CD14-positive monocyte (primary cell): Measurements from ENCODE around the gene AGBL2. TPM values are rescaled to one million over a fixed set of nuclear protein-coding genes. Genes with fewer than 3 reads are reported as not detected.

ENCODE experiments used
- DNase-seq, 3 donors: peaks; one replicate each; pipeline ENCODE4 v3.0.0-alpha.2; 2011 to 2022
- H2AFZ ChIP-seq: 2 replicates; pipeline ENCODE4 v1.6.0; 2012; ENCODE audit warnings: mild to moderate bottlenecking, low read depth, low read length, inconsistent platforms; ENCODE audit not compliant: insufficient read depth, poor library complexity, severe bottlenecking
- H3K27ac ChIP-seq, 2 donors: 1 replicate in 1 of 2; 2 replicates in 1 of 2; pipeline ENCODE4 v1.5.1; 2012 to 2013; ENCODE audit warnings: low read length in 2 of 2, control low read depth in 1 of 2, inconsistent platforms in 1 of 2, low read depth in 1 of 2, mild to moderate bottlenecking in 1 of 2
- H3K27me3 ChIP-seq, 2 donors: one replicate each; pipeline versions ENCODE4 v1.6.0 to v1.6.1; 2011 to 2013; ENCODE audit warnings: low read length in 2 of 2; ENCODE audit not compliant: control insufficient read depth in 2 of 2, insufficient read depth in 2 of 2
- H3K36me3 ChIP-seq, 2 donors: replicated peaks in 1 of 2; 1 replicate in 1 of 2; 2 replicates in 1 of 2; pipeline versions ENCODE4 v1.5.1 to v1.6.1; 2012 to 2013; ENCODE audit warnings: low read length in 2 of 2, control low read depth in 1 of 2, inconsistent platforms in 1 of 2, mild to moderate bottlenecking in 1 of 2; ENCODE audit not compliant: insufficient read depth in 2 of 2, control insufficient read depth in 1 of 2
- H3K4me1 ChIP-seq, 2 donors: 1 replicate in 1 of 2; 2 replicates in 1 of 2; pipeline versions ENCODE4 v1.5.1 to v1.6.1; 2012 to 2013; ENCODE audit warnings: low read length in 2 of 2, control low read depth in 1 of 2, inconsistent platforms in 1 of 2, mild to moderate bottlenecking in 1 of 2, moderate library complexity in 1 of 2; ENCODE audit not compliant: insufficient read depth in 2 of 2, control insufficient read depth in 1 of 2
- H3K4me2 ChIP-seq: replicated peaks from 2 replicates; pipeline ENCODE3; 2012; ENCODE audit warnings: low read length, moderate library complexity, mild to moderate bottlenecking; ENCODE audit not compliant: poor library complexity, severe bottlenecking; ENCODE audit errors: extremely low read depth
- H3K4me3 ChIP-seq, 3 experiments: fragments of 200-600 bp in 1 of 3; sonication (generic) in 1 of 3; replicated peaks in 1 of 3; 1 replicate in 2 of 3; 2 replicates in 1 of 3; pipeline ENCODE4 v1.5.1; 2011 to 2013; ENCODE audit warnings: low read length in 3 of 3, mild to moderate bottlenecking in 3 of 3, control low read depth in 2 of 3, low read depth in 2 of 3, inconsistent platforms in 1 of 3, moderate library complexity in 1 of 3
- H3K79me2 ChIP-seq: 2 replicates; pipeline ENCODE4 v1.6.0; 2012; ENCODE audit warnings: mild to moderate bottlenecking, control low read depth, inconsistent platforms, low read length, moderate library complexity; ENCODE audit not compliant: insufficient read depth
- H3K9ac ChIP-seq: 2 replicates; pipeline ENCODE4 v1.6.0; 2017; ENCODE audit warnings: low read length, mild to moderate bottlenecking; ENCODE audit not compliant: insufficient read depth, poor library complexity, severe bottlenecking
- H3K9me3 ChIP-seq, 2 donors: replicated peaks in 1 of 2; 1 replicate in 1 of 2; 2 replicates in 1 of 2; pipeline versions ENCODE4 v1.5.1 to v1.6.1; 2012 to 2013; ENCODE audit warnings: low read length in 2 of 2, control low read depth in 1 of 2; ENCODE audit not compliant: control insufficient read depth in 1 of 2, insufficient read depth in 1 of 2
- H4K20me1 ChIP-seq: 2 replicates; pipeline ENCODE4 v1.6.0; 2012; ENCODE audit warnings: mild to moderate bottlenecking, low read length, control low read depth, moderate library complexity; ENCODE audit not compliant: insufficient read depth
- H3K27ac Mint-ChIP-seq, 7 donors: one replicate each; pipeline ENCODE4 v1.8.0; 2020; ENCODE audit warnings: mild to moderate bottlenecking in 7 of 7, mixed read lengths in 7 of 7, moderate library complexity in 6 of 7, inconsistent platforms in 2 of 7
- H3K27me3 Mint-ChIP-seq, 3 donors: one replicate each; pipeline ENCODE4 v1.8.0; 2021 to 2022; ENCODE audit warnings: low read depth in 3 of 3, mild to moderate bottlenecking in 3 of 3, mixed read lengths in 3 of 3, moderate library complexity in 3 of 3, inconsistent platforms in 1 of 3
- H3K36me3 Mint-ChIP-seq, 2 donors: one replicate each; pipeline ENCODE4 v1.8.0; 2020; ENCODE audit warnings: mixed read lengths in 2 of 2, inconsistent platforms in 1 of 2, mild to moderate bottlenecking in 1 of 2
- H3K4me1 Mint-ChIP-seq: one replicate; pipeline ENCODE4 v1.8.0; 2020; ENCODE audit warnings: mild to moderate bottlenecking, mixed read lengths
- H3K4me3 Mint-ChIP-seq, 2 donors: one replicate each; pipeline ENCODE4 v1.8.0; 2020; ENCODE audit warnings: mild to moderate bottlenecking in 2 of 2, mixed read lengths in 2 of 2, moderate library complexity in 1 of 2
- H3K9me3 Mint-ChIP-seq, 7 donors: one replicate each; pipeline ENCODE4 v1.8.0; 2020 to 2022; ENCODE audit warnings: mixed read lengths in 7 of 7, mild to moderate bottlenecking in 6 of 7, moderate library complexity in 6 of 7, inconsistent platforms in 2 of 7
- CTCF ChIP-seq: fragments of 200-600 bp; IDR thresholded peaks from one replicate; pipeline ENCODE4 v1.8.0; 2022; ENCODE audit warnings: antibody characterized with exemption, mild to moderate bottlenecking
- WGBS: methylation state at CpG from one replicate; pipeline ENCODE4 v1.1.5; 2013; ENCODE audit warnings: missing lambda C conversion rate; ENCODE audit not compliant: insufficient coverage; 5-methylcytosine and 5-hydroxymethylcytosine counted together
- intact Hi-C, 2 donors: fragments of 100-400 bp; cut with micrococcal nuclease; formaldehyde crosslinking; loops; one replicate each; pipeline versions ENCODE4 v1.15.0 to v1.15.1; 2023
- polyA plus RNA-seq, 3 donors: library from polyadenylated mRNA; depleted of rRNA in 1 of 3; unstranded in 2 of 3; stranded (reverse) in 1 of 3; fragments of 300-500 nt in 2 of 3; fragments of >200 nt in 1 of 3; fragmentation: Illumina TruSeq in 2 of 3; gene quantifications; 1 replicate in 2 of 3; 2 replicates in 1 of 3; pipeline ENCODE4 v1.2.3, GENCODE V29; 2012 to 2021

Gene AGBL2
- polyA plus RNA-seq, 3 donors, result 0.93 TPM; not detected in 2

GRCh38 chr11:47668665-47669064 is 46.5 kb downstream of the AGBL2 start:
- Histone ChIP-seq H3K27me3 (no peaks in the 10 kb centered on the region), H3K9ac (no peak overlapping the region), H3K4me2 (no peak overlapping the region), H3K9me3 (no peaks in the 10 kb centered on the region), H4K20me1 (no peaks in the 10 kb centered on the region), H3K4me3 (no peak overlapping the region), H2AFZ (no peak overlapping the region), H3K79me2 (no peaks in the 10 kb centered on the region), H3K36me3 (no peaks in the 10 kb centered on the region), H3K27ac (no peak overlapping the region), H3K4me1 (peaks cover 4 to 6% of the 10 kb centered on the region in 2 donors)
- no peak for TF ChIP-seq CTCF
- no peak overlapping the region for H3K4me3 Mint-ChIP-seq
- H3K27me3 Mint-ChIP-seq, result no peaks in the 10 kb centered on the region
- H3K4me1 Mint-ChIP-seq, result peaks cover 4% of the 10 kb centered on the region
- intact Hi-C loops, result no loop called here
- H3K36me3 Mint-ChIP-seq, result no peaks in the 10 kb centered on the region
- H3K9me3 Mint-ChIP-seq, result peaks cover 0 to 3% (median 0%) of the 10 kb centered on the region in 7 donors
- DNase-seq, result no peak
- no peak overlapping the region for H3K27ac Mint-ChIP-seq

GRCh38 chr11:47667555-47667954 is 47.6 kb downstream of the AGBL2 start:
- Histone ChIP-seq H4K20me1 (no peaks in the 10 kb centered on the region), H3K4me2 (no peak overlapping the region), H3K4me3 (no peak overlapping the region), H3K4me1 (peaks cover 4 to 6% of the 10 kb centered on the region in 2 donors), H3K9me3 (no peaks in the 10 kb centered on the region), H3K9ac (no peak overlapping the region), H3K79me2 (no peaks in the 10 kb centered on the region), H3K27ac (no peak overlapping the region), H2AFZ (no peak overlapping the region), H3K27me3 (no peaks in the 10 kb centered on the region), H3K36me3 (no peaks in the 10 kb centered on the region)
- DNase-seq, result no peak
- no peak for TF ChIP-seq CTCF
- H3K4me3 Mint-ChIP-seq, result no peak overlapping the region
- H3K27me3 Mint-ChIP-seq, result no peaks in the 10 kb centered on the region
- H3K9me3 Mint-ChIP-seq, result peaks cover 0 to 3% (median 0%) of the 10 kb centered on the region in 7 donors
- no peak overlapping the region for H3K27ac Mint-ChIP-seq
- H3K36me3 Mint-ChIP-seq, result no peaks in the 10 kb centered on the region
- intact Hi-C loops, result no loop called here
- peaks cover 7% of the 10 kb centered on the region for H3K4me1 Mint-ChIP-seq
- whole genome bisulfite sequencing, result no CpG with 5 or more reads among the region's 2 CpGs
